Endodermal cell (in vitro differentiated cells): ENCODE measurements around the gene MAST2. TPM values are rescaled to one million over a fixed set of nuclear protein-coding genes. Genes with fewer than 3 reads are reported as not detected.

Experiments used
- DNase-seq: peaks from one replicate; pipeline ENCODE4 v3.0.0-alpha.2; 2017
- H3K27ac ChIP-seq: 2 replicates; pipeline ENCODE4 v1.5.1; 2013; ENCODE audit warnings: mild to moderate bottlenecking, low read depth, low read length, moderate library complexity
- H3K27me3 ChIP-seq: 2 replicates; pipeline ENCODE4 v1.6.1; 2013; ENCODE audit warnings: mild to moderate bottlenecking, low read length, moderate library complexity; ENCODE audit not compliant: insufficient read depth, control insufficient read depth, poor library complexity, severe bottlenecking
- H3K36me3 ChIP-seq: 2 replicates; pipeline ENCODE4 v1.7.0; 2013; ENCODE audit warnings: mild to moderate bottlenecking, low read length, moderate library complexity; ENCODE audit not compliant: control insufficient read depth, insufficient read depth
- H3K4me1 ChIP-seq: one replicate; pipeline ENCODE4 v1.7.0; 2013; ENCODE audit warnings: low read length; ENCODE audit not compliant: control insufficient read depth, insufficient read depth
- H3K4me3 ChIP-seq: 2 replicates; pipeline ENCODE4 v1.5.1; 2013; ENCODE audit warnings: mild to moderate bottlenecking, low read length, moderate library complexity
- H3K9ac ChIP-seq: 2 replicates; pipeline ENCODE4 v1.6.1; 2013; ENCODE audit warnings: mild to moderate bottlenecking, low read length, moderate library complexity; ENCODE audit not compliant: poor library complexity, severe bottlenecking; ENCODE audit errors: extremely low read depth
- H3K9me3 ChIP-seq: 2 replicates; pipeline ENCODE4 v1.6.1; 2013; ENCODE audit warnings: mild to moderate bottlenecking, low read length, moderate library complexity; ENCODE audit not compliant: control insufficient read depth
- H3K27ac Mint-ChIP-seq: 2 replicates; pipeline ENCODE4 v1.8.0; 2020; ENCODE audit warnings: mixed read lengths
- H3K27me3 Mint-ChIP-seq: 2 replicates; pipeline ENCODE4 v1.8.0; 2021; ENCODE audit warnings: mild to moderate bottlenecking, mixed read lengths; ENCODE audit not compliant: insufficient read depth
- H3K36me3 Mint-ChIP-seq: 2 replicates; pipeline ENCODE4 v1.8.0; 2020; ENCODE audit warnings: low read depth, mixed read lengths
- H3K4me1 Mint-ChIP-seq: 2 replicates; pipeline ENCODE4 v1.8.0; 2020; ENCODE audit warnings: mixed read lengths
- H3K4me3 Mint-ChIP-seq: 2 replicates; pipeline ENCODE4 v1.8.0; 2020; ENCODE audit warnings: mild to moderate bottlenecking, moderate library complexity, mixed read lengths
- H3K9me3 Mint-ChIP-seq: 2 replicates; pipeline ENCODE4 v1.8.0; 2020; ENCODE audit warnings: mild to moderate bottlenecking, mixed read lengths
- CTCF ChIP-seq: fragments of 200-600 bp; sonication (generic); conservative IDR thresholded peaks from 2 replicates; pipeline ENCODE4 v1.5.0; 2021; ENCODE audit warnings: antibody characterized with exemption, mild to moderate bottlenecking
- WGBS, 2 experiments: methylation state at CpG; one replicate each; pipeline versions ENCODE4 v1.1.5 to v1.1.7; 2013; ENCODE audit warnings: missing lambda C conversion rate in 2 of 2, mixed read lengths in 1 of 2; ENCODE audit not compliant: insufficient coverage in 1 of 2, insufficient read length in 1 of 2; 5-methylcytosine and 5-hydroxymethylcytosine counted together
- total RNA-seq, 2 donors: library from RNA; stranded (reverse); fragmentation: NEBNext Ultra II Directional in 1 of 2; extraction: Animal tissue kit (Norgen Biotek cat#: 25700) in 1 of 2; gene quantifications; 2 replicates in 1 of 2; 3 replicates in 1 of 2; pipeline ENCODE4 v1.2.1, GENCODE V29; 2021

MAST2 gene
- total RNA-seq, 2 donors from 2014 or later: 46.3 to 60.7 TPM

- Histone ChIP-seq H3K4me1 (peaks cover 2% of the 10 kb centered on the region), H3K36me3 (peaks cover 30% of the 10 kb centered on the region), H3K27me3 (no peaks in the 10 kb centered on the region), H3K27ac (peak overlapping the region; percentile 21), H3K4me3 (no peak overlapping the region), H3K9ac (no peak overlapping the region), H3K9me3 (peaks cover 48% of the 10 kb centered on the region)
- peaks cover 9% of the 10 kb centered on the region for H3K4me1 Mint-ChIP-seq
- H3K36me3 Mint-ChIP-seq: peaks cover 38% of the 10 kb centered on the region
- no peak overlapping the region for H3K27ac Mint-ChIP-seq
- no peak for TF ChIP-seq CTCF
- 95 to 100% methylated on average over 3 of the region's 3 CpGs for WGBS, 2 experiments
- no peak overlapping the region for H3K4me3 Mint-ChIP-seq
- H3K27me3 Mint-ChIP-seq: no peaks in the 10 kb centered on the region
- no peak for DNase-seq
- H3K9me3 Mint-ChIP-seq: peaks cover 21% of the 10 kb centered on the region
Measured at GRCh38 chr1:45969866-45970265, 166.5 kb downstream of the MAST2 start.

- Histone ChIP-seq H3K36me3 (peaks cover 30% of the 10 kb centered on the region), H3K4me3 (no peak overlapping the region), H3K9ac (no peak overlapping the region), H3K27ac (no peak overlapping the region), H3K4me1 (peaks cover 2% of the 10 kb centered on the region), H3K27me3 (no peaks in the 10 kb centered on the region), H3K9me3 (peaks cover 39% of the 10 kb centered on the region)
- Mint-ChIP-seq H3K27me3 (no peaks in the 10 kb centered on the region), H3K9me3 (peaks cover 21% of the 10 kb centered on the region), H3K4me3 (no peak overlapping the region), H3K4me1 (peaks cover 4% of the 10 kb centered on the region), H3K27ac (no peak overlapping the region), H3K36me3 (peaks cover 37% of the 10 kb centered on the region)
- 90 to 93% methylated on average over 2 to 3 of the region's 3 CpGs for WGBS, 2 experiments
- no peak for DNase-seq
- no peak for TF ChIP-seq CTCF
Measured at GRCh38 chr1:45971335-45971734, 167.9 kb downstream of the MAST2 start.

GRCh38 chr1:45971922-45972531, 168.6 kb downstream of the MAST2 start:
- H3K36me3 Mint-ChIP-seq: peaks cover 38% of the 10 kb centered on the region
- H3K4me3 Mint-ChIP-seq: no peak overlapping the region
- no peaks in the 10 kb centered on the region for H3K27me3 ChIP-seq
- peaks cover 2% of the 10 kb centered on the region for H3K4me1 ChIP-seq
- no peak for DNase-seq
- H3K27ac ChIP-seq: no peak overlapping the region
- TF ChIP-seq CTCF: no peak
- H3K9me3 Mint-ChIP-seq: peaks cover 21% of the 10 kb centered on the region
- peaks cover 26% of the 10 kb centered on the region for H3K36me3 ChIP-seq
- 91 to 96% methylated on average over 3 to 5 of the region's 5 CpGs for WGBS, 2 experiments
- H3K27ac Mint-ChIP-seq: no peak overlapping the region
- H3K9me3 ChIP-seq: peaks cover 34% of the 10 kb centered on the region
- H3K9ac ChIP-seq: no peak overlapping the region
- no peak overlapping the region for H3K4me3 ChIP-seq
- H3K4me1 Mint-ChIP-seq: peaks cover 4% of the 10 kb centered on the region
- no peaks in the 10 kb centered on the region for H3K27me3 Mint-ChIP-seq
